Stimulated activated effector memory CD8-positive, alpha-beta T cell treated with anti-CD3 and anti-CD28 coated beads, Interleukin-12 subunit alpha, Interleukin-12 subunit beta, amount 100 ng/mL, for 72 hours (primary cell): ENCODE data around the gene JAM3.

Experiments
- ATAC-seq: fragments of 150-1000 bp; cut with Tn5 transposase; 2 replicates; pipeline ENCODE4 v1.10.0; 2021
- DNase-seq, 2 donors: peaks; one replicate each; pipeline ENCODE4 v3.0.0; 2021 to 2022; ENCODE audit warnings: low spot score in 2 of 2
- H3K27ac Mint-ChIP-seq: one replicate; pipeline ENCODE4 v1.8.0; 2022; ENCODE audit warnings: mild to moderate bottlenecking, mixed read lengths
- H3K36me3 Mint-ChIP-seq: one replicate; pipeline ENCODE4 v1.8.0; 2022; ENCODE audit warnings: mild to moderate bottlenecking, mixed read lengths
- H3K4me1 Mint-ChIP-seq: one replicate; pipeline ENCODE4 v1.8.0; 2022; ENCODE audit warnings: mixed read lengths
- H3K4me3 Mint-ChIP-seq: one replicate; pipeline ENCODE4 v1.8.0; 2022; ENCODE audit warnings: mild to moderate bottlenecking, mixed read lengths
- H3K9me3 Mint-ChIP-seq: one replicate; pipeline ENCODE4 v1.8.0; 2022; ENCODE audit warnings: mixed read lengths

JAM3 gene

DNA sequence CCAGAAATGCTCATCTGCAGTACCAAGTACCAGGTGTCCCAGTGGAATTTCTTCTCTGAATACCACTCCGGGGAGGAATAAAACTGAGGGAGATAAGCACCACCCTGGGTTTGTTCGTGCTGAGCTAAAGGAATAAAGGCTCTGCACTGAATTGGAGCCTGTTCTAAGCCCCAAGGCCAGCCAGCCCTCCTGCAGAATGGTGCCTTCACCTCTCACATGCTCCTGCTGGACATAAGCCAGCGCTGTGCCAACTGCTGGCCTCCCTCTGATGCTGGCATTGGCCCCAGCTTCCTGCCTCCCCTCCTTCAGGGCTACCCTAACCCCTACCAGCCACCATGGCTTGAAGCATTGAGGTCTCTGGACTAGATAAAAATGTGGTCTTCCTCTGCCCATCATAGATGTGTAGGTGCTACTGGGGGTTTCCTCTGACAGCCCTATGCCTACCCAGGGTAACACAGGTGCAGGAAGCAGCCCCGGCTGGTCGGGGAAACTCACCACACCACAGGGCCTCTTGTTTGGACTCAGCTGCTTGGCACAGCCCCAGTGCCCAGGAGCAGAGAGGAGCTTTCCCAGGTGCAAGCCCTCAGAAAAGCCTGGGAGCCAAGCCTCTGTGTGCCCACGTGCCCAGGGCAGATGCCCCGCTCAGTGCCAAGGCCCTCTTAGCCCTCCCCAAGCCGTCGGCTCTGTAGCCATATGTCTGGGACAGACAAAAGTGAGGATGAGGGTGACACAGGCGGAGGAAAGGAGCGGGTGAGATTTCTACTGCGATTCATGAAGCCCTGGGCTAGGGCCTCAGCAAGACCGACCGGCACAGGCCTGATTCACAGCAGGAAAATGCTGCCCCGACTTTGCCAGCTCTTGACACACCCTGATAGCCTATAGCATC lies 34.1 kb upstream of the JAM3 start:
- Mint-ChIP-seq H3K9me3 (no peaks in the 10 kb centered on the region), H3K4me1 (peaks cover 55% of the 10 kb centered on the region), H3K27ac (no peak overlapping the region), H3K36me3 (peaks cover 6% of the 10 kb centered on the region), H3K4me3 (peak overlapping the region; percentile 81)
- ATAC-seq (no peak), DNase-seq (no peak)

DNA sequence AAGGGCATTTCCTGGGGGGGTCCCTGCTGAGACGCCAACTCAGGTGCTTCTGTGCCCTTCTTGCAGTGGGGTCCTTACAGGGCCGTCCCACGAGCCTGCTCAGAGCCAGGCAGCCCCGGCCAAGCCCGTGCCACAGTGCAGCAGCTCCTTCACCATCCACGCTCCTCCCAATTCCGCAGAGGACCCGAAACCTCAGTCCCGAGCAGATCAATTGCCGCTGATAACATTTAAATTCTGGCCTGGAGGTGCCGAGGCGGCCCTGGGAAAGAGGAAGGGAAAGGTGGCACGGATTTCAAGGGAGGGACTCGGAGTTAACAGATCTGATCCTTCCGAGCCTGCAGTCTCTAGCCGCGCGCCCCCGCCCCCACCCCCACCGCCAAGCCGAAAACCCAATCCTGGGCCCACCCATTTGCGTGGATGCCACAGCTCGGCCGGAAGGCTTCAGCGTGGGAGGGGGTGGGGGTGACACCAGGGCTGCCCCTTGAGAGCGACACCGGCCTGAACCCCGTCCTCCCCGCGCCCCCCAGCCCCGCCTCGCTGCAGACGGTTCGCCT lies 32.3 kb upstream of the JAM3 start:
- DNase-seq (no peak), ATAC-seq (peak; percentile 2)
- no peaks in the 10 kb centered on the region for H3K9me3 Mint-ChIP-seq
- H3K36me3 Mint-ChIP-seq, result peaks cover 6% of the 10 kb centered on the region
- H3K4me3 Mint-ChIP-seq, result peak overlapping the region; percentile 81
- peak overlapping the region; percentile 86 for H3K27ac Mint-ChIP-seq
- H3K4me1 Mint-ChIP-seq, result peaks cover 55% of the 10 kb centered on the region

DNA sequence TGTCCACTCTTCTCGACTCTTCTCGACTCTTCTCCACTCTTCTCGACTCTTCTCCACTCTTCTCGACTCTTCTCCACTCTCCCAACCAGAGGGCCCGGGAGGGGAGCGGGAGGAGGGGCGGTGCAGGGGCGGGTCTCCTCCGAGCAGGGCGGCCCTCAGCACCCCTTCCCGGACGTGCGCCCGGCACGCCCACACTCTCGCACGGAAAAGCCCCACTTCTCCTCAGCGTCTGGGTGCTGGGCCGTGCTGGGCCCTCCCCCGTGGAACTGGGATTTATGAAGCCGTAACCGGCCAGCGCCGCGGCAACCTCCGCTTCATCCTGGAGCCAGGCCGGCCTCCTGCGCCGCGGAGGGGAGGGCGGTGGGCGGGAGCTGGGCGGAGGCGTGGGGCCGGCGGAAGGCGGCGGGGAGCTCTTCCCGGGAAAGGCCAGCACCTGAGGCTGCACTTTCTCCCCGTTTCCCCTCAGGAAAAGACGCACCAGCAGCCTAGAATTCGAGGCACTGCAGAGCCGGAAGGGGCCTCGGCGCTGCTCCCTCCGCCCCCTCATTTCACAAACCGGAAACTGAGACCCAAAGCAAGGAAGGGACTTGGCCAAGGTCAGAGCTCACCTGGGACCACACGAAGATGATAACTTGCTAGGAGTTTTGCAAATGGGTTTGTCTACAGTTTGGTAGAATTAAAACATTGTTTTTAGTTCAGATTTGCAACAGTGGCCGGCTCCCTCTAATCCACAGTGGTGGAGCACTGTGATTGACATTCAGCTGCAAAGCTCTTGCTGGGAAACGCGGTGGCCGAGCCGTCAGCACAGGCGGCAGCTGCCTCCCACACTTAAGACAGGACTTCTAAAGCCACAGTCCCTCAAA lies 31.6 kb upstream of the JAM3 start:
- Mint-ChIP-seq H3K27ac (peak overlapping the region; percentile 86), H3K36me3 (peaks cover 6% of the 10 kb centered on the region), H3K9me3 (no peaks in the 10 kb centered on the region), H3K4me1 (peaks cover 48% of the 10 kb centered on the region), H3K4me3 (peak overlapping the region; percentile 81)
- ATAC-seq (peak; percentile 58), DNase-seq (peak; percentile 12 to 72)

DNA sequence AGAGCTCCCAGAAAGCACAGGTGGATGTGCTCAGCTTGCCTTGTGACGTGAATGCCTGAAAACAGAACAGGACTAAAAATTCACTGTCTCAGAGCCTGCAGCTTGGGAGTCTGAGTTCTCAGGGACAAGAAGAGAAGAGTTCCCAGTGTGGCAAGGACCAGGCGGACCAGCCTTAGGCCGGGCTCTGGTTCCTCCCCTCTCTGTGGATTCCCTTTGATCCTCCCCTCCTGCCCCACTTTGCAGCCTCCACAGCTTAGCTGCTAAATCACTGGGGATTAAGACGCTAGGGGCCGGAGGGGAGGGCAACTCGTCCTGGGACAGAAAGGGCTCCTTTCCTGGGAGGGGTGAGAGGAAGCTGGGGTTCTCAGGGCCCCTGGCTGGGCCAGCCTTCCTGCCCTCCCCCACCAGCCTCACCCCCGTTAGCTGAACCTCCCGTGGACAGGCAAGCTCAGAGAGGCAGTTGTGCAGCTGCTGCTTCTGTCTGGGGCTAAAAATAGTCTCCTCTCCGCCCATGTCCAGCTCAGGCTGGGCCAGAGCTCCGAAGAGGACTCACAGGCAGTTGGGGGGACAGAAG lies 29.9 kb upstream of the JAM3 start:
- no peak for DNase-seq
- ATAC-seq, result no peak
- Mint-ChIP-seq H3K4me3 (no peak overlapping the region), H3K36me3 (peaks cover 6% of the 10 kb centered on the region), H3K4me1 (peaks cover 36% of the 10 kb centered on the region), H3K9me3 (no peaks in the 10 kb centered on the region), H3K27ac (no peak overlapping the region)

DNA sequence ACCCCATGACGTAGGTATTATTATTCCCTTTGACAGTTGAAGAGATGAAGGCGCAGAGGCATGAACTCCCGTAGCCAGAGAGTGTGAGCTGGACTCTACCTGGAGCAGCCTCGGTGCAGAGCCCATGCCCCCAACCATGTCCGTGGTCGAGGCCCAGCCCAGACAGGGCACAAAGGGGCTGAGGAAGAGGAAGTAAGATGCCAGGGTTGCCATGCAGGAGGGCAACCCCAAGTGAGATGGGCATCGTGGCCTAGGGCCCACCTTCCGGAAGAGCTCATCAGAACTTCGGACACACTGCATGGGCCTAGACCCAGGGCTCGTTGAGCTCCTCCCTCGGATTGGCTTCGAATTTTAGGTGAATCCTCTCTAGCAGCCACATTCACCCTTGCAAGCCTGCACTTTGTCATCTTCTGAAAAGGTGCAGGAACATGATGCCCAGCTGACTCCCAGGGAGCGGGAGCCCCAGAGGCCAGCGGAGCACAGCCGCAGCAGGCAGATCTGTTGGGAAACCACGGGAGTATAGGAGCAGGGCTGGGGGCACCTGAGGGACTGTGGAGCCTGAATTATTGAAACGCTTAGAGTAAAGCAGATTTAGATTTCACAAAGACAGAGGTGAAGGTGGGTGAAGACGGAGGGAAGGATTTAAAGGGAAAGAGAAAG lies 29.0 kb upstream of the JAM3 start:
- peaks cover 6% of the 10 kb centered on the region for H3K36me3 Mint-ChIP-seq
- ATAC-seq, result no peak
- no peak overlapping the region for H3K4me3 Mint-ChIP-seq
- no peaks in the 10 kb centered on the region for H3K9me3 Mint-ChIP-seq
- no peak for DNase-seq
- peak overlapping the region; percentile 5 for H3K27ac Mint-ChIP-seq
- H3K4me1 Mint-ChIP-seq, result peaks cover 27% of the 10 kb centered on the region

DNA sequence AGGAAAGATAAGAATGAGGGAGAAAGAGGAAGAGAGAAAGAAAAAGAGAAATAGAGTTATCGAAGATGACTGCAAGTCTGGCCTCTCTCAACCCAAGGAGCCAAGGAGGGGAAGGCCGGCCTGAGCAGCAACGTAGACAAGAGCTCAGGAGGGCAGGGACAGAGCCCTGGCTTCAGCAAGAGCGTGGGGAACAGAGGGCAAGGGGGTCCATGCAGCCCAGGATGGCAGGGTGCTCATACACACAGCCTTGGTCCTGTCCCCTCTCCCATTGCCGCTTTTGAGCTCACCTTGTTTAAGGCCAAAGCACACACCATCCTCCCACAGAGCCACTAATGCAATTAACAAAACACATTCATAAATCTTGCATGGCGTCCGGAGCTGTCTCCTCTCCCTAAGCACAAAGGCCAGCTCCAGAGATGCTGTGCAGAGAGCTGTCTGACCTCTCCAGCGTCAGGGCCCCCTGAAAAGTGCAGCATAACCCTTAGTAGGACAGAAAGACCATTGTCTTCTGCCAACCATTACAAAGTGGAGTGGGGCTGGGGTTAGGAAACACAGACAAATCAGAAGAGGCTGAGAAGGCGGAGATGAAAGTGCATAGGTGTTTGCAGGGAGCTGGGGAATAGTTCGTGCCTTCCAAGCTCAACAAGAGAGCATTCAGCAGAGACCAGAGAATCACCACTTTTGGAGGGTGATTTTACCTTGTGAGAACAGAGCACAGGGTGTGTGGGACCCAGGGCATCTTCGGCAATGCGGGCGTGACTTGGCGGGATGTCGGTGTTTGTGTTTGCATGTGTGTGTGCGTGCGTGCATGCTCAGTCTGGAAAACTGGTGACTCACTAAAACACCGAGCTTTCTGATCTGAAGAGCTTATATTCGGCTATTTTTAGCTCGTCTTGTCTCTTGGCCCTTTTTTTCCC lies 28.2 kb upstream of the JAM3 start:
- H3K4me1 Mint-ChIP-seq, result peaks cover 21% of the 10 kb centered on the region
- no peak for DNase-seq
- no peaks in the 10 kb centered on the region for H3K9me3 Mint-ChIP-seq
- H3K36me3 Mint-ChIP-seq, result peaks cover 6% of the 10 kb centered on the region
- H3K27ac Mint-ChIP-seq, result peak overlapping the region; percentile 5
- ATAC-seq, result no peak
- H3K4me3 Mint-ChIP-seq, result no peak overlapping the region

DNA sequence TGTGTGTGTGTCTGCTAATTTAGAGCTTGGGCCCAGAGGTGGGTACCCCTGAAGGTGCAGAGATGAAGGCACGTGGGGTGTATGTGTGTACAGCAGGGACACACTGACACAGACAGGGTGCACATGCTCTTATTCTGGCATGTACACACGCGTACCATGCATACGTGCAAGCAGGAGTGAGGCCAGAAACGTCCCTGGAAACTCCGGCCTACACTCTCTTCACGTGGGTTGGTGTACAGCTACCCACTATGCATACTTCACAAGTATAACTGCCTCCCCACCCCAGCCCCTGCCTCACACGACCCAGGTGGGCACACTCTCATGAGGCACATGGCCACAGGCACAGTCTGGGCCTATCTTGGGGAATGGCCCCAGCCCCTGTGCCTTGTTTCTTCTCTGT lies 27.5 kb upstream of the JAM3 start:
- no peak for DNase-seq
- Mint-ChIP-seq H3K9me3 (no peaks in the 10 kb centered on the region), H3K27ac (no peak overlapping the region), H3K4me3 (no peak overlapping the region), H3K36me3 (peaks cover 6% of the 10 kb centered on the region), H3K4me1 (peaks cover 14% of the 10 kb centered on the region)
- ATAC-seq, result no peak

DNA sequence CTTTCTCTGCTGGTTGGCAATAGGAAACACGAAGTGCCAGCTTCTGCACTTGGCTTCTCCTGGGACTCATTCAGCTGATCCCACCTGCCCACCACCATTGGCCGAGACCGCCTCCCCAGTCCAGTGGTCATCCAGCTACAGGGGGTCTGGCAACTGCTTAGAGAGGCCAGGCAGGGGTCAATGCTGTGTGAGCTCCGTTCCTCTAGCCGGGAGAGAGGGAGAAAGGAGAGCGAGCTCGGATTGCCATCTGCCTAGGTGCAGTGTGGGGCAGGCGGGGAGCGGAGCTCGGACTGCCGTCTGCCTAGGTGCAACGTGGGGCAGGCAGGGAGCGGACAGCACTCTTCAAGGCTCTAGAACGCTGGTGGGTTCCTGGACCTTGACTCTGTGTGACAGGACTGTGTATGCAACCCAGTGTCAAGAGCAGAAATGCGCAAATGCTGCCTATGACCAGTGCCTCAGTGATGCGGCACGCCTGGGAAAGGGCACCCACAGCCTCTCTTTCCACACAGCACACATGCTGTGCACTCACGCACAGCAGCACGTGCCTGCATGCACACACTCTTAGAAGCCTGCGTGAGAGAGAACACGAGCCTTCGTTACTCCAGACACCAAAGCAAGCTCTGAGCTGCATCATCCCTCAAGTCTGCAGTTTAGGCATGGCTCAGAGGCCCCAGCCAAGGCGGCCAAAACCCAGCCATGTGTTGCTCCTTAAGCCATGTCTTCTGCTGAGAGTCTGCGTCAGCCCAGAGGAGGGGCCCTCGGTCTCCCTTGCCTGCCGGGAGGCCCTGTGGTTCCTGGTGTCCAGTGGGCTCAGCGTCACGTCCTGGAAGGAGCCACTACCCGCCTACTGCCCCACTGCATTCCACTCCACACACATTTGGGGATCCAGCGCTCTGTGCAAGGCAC lies 26.8 kb upstream of the JAM3 start:
- Mint-ChIP-seq H3K4me3 (no peak overlapping the region), H3K27ac (no peak overlapping the region), H3K9me3 (no peaks in the 10 kb centered on the region), H3K4me1 (peaks cover 9% of the 10 kb centered on the region), H3K36me3 (peaks cover 2% of the 10 kb centered on the region)
- no peak for DNase-seq
- ATAC-seq, result no peak

DNA sequence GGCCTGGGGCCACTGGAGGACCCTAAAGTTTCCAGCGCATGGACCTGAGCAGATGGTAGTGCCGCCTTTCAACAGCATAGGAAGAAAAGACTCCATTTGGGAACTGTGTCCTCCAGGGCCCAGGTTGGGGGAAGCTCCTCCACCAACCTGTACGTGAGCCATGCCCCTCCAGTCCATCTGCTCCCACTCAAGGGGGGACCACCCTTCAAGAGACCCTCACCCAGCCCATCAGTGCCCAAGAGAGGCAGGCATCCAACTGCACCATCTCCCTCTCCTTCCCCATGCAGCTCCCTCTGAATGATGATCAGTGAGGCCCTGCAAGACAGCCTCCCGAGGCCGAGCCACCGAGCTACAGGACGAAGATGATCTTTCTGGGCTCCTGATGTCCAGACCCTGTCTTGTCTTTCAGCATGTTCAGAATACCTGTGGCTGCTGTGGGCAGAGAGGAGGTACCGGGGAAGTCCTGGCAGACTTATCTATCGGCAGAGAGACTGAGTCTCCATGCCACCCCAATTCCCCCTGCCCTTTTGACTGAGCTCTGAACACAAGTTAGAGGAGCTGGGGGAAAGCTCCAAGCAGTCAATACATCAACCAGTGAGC lies 25.0 kb upstream of the JAM3 start:
- Mint-ChIP-seq H3K4me1 (no peaks in the 10 kb centered on the region), H3K27ac (peak overlapping the region; percentile 5), H3K36me3 (no peaks in the 10 kb centered on the region), H3K4me3 (no peak overlapping the region), H3K9me3 (no peaks in the 10 kb centered on the region)
- DNase-seq, result no peak
- no peak for ATAC-seq

DNA sequence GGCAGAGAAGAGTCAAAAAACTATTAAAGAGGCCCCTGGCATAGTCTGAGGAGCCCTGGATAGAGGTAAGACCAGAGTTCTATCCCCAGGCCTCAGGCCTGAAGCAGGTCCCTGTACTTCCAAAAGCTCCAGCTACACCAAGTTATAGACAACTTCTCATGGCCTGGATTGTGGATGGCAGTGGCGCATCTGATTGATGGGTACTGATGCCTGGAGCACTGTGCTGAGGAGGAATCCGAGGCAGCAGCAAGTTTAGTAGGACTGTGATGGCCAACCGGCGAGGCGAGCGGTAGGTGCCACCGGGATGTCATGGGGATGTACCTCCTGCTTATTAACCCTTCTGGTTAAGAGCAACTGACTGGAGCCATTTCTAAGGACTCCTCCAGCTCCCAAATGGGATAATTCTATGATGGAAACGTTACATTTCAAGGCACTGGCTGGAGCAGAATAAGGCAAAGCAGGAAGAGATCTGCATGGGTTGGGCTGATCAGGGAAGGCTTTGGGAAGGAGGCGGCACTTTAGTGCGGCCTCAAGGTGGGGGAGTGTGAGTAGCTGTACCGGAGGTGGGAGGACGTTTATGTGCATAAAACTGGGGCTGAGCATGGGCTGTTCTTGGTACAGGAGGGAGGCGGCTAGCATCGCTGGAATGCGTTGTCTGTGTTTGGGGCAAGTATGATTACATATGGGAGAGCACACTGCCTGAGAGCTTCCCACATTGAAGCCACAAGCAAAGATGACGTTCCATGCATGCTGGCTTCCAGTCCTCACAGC lies 24.2 kb upstream of the JAM3 start:
- DNase-seq, result no peak
- Mint-ChIP-seq H3K4me3 (no peak overlapping the region), H3K36me3 (no peaks in the 10 kb centered on the region), H3K27ac (no peak overlapping the region), H3K9me3 (no peaks in the 10 kb centered on the region), H3K4me1 (no peaks in the 10 kb centered on the region)
- ATAC-seq, result no peak

DNA sequence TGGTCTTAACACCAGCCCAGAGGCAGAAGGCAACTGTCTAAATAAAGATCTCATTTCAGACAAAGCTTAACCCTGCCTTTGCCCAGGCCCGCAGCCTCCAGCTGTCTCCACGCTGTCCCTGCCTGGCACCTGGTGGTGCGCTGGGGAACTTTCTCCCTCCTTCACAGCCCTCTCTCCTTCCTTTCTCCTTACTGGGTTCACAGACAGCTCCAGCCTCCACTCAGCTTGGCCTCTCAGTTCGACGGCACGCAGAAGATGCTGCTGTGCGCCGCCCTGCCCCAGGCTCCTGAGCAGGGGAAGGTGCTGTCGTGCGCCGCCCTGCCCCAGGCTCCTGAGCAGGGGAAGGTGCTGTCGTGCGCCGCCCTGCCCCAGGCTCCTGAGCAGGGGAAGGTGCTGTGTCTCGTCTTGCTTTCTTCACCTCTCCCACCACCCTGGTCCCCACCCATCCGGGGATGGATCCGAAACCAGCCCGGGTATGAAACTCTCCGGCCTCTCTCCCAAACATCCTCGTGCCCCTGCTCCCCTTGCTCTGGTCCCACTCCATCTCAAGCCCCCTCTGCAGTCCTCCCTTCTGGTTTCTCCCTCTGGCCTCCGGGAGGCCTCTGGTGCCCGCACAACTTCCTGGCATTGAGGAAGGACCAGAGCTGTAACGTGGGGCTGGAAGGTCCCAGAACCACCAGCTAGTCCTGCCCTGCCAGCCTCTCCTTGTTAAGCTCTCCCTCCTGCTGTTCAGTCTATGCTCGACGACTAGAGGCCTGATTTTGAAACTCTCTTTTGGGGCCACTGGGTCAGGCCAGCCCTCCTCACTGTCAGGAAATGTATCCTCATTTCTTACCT lies 22.9 kb upstream of the JAM3 start:
- H3K27ac Mint-ChIP-seq, result peak overlapping the region; percentile 43

More for the DNA sequence above, 22.9 kb upstream of the JAM3 start:
- peak; percentile 38 for ATAC-seq
- no peak for DNase-seq
- no peaks in the 10 kb centered on the region for H3K36me3 Mint-ChIP-seq
- no peak overlapping the region for H3K4me3 Mint-ChIP-seq
- no peaks in the 10 kb centered on the region for H3K9me3 Mint-ChIP-seq
- H3K4me1 Mint-ChIP-seq, result no peaks in the 10 kb centered on the region
